ENCODE results near the gene POLA2.

- no peak for TF ChIP-seq CTCF (conservative IDR thresholded peaks at IDR 0.05 in 1 of 2, IDR thresholded peaks at IDR 0.05 in 1 of 2; ENCODE audit: extremely low read depth in 1 of 2, insufficient read depth in 1 of 2, low read depth in 1 of 2, low read length in 2 of 2)
- TF ChIP-seq EZH2 (IDR thresholded peaks at IDR 0.05; ENCODE audit: borderline replicate concordance, low read length) = no peak
These were observed 39.0 kb downstream of the POLA2 start for GRCh38 chr11:65300621-65301275.

Measured in mammary epithelial cell (primary cell).